Measurements from ENCODE around the gene PACSIN3.
A peak's percentile ranks its signal among the peaks of the same experiment; 100 is the strongest.

PACSIN3 gene

DNA sequence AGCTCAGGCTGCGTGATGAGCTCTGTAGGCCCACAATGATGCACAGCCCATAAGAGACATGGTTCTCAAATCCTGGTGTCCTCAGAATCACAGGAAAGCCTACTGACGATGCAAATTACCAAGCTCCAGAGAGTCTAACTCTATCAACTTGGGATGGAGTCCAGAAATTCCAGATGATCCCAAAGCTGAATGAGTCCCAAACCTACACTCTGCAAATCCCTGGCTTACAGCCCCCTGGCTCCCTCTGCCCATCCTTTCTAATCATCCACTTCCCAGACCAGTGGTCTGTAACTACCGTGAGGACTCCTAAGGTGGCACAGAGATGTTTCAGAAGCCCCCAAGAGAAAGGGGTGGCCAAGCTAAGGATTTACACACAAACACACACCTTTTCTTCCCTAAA lies 23.0 kb downstream of the PACSIN3 start:
- Mint-ChIP-seq H3K4me1 (peaks cover 5% of the 10 kb centered on the region), H3K27me3 (ENCODE audit: low read depth) (no peaks in the 10 kb centered on the region), H3K27ac (no peak overlapping the region), H3K9me3 (no peaks in the 10 kb centered on the region), H3K4me3 (no peak overlapping the region), H3K36me3 (ENCODE audit: low read depth) (peaks cover 40% of the 10 kb centered on the region)
- TF ChIP-seq, protein P1, sequence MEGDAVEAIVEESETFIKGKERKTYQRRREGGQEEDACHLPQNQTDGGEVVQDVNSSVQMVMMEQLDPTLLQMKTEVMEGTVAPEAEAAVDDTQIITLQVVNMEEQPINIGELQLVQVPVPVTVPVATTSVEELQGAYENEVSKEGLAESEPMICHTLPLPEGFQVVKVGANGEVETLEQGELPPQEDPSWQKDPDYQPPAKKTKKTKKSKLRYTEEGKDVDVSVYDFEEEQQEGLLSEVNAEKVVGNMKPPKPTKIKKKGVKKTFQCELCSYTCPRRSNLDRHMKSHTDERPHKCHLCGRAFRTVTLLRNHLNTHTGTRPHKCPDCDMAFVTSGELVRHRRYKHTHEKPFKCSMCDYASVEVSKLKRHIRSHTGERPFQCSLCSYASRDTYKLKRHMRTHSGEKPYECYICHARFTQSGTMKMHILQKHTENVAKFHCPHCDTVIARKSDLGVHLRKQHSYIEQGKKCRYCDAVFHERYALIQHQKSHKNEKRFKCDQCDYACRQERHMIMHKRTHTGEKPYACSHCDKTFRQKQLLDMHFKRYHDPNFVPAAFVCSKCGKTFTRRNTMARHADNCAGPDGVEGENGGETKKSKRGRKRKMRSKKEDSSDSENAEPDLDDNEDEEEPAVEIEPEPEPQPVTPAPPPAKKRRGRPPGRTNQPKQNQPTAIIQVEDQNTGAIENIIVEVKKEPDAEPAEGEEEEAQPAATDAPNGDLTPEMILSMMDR (IDR thresholded peaks at IDR 0.05; ENCODE audit: unreplicated experiment in 3 of 3) = no peak

GRCh38 chr11:47162426-47162825 lies 23.8 kb downstream of the PACSIN3 start:
- no peak overlapping the region for H3K27ac Mint-ChIP-seq
- H3K4me3 Mint-ChIP-seq = no peak overlapping the region
- H3K27me3 Mint-ChIP-seq (ENCODE audit: low read depth) = no peaks in the 10 kb centered on the region
- TF ChIP-seq, protein P1 (IDR thresholded peaks at IDR 0.05; ENCODE audit: unreplicated experiment in 3 of 3) = no peak
- peaks cover 5% of the 10 kb centered on the region for H3K4me1 Mint-ChIP-seq
- H3K36me3 Mint-ChIP-seq (ENCODE audit: low read depth) = peaks cover 38% of the 10 kb centered on the region
- no peaks in the 10 kb centered on the region for H3K9me3 Mint-ChIP-seq

DNA sequence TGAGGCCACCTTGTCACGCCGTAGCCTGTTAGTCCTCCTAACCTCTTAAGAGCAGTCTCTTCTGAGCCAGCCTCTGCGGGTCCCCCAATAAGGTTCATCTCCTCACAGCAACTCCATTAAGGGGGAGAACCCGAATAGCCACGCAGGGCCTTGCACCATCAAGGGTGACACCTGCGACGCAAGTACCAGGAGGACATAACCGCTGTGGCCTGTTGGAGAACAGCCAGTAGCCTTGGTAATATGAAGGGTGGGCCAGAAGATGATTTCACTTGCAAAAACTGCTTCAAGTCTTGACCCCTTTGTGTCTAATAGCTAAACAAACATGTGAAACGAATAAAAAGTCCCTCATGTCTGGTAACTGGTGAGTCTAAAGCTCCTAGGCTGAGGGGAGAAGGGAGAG lies 24.3 kb downstream of the PACSIN3 start:
- Mint-ChIP-seq H3K4me1 (peaks cover 5% of the 10 kb centered on the region), H3K27me3 (ENCODE audit: low read depth) (no peaks in the 10 kb centered on the region), H3K36me3 (ENCODE audit: low read depth) (peaks cover 33% of the 10 kb centered on the region), H3K27ac (peak overlapping the region in 1 of 3 experiments; percentile 14), H3K9me3 (no peaks in the 10 kb centered on the region), H3K4me3 (no peak overlapping the region)
- TF ChIP-seq, protein P1 (IDR thresholded peaks at IDR 0.05; ENCODE audit: unreplicated experiment in 3 of 3) = no peak

- TF ChIP-seq, protein P1 (IDR thresholded peaks at IDR 0.05; ENCODE audit: unreplicated experiment in 3 of 3) = peak; percentile 45 to 52 (median 52)
- Mint-ChIP-seq H3K27me3 (ENCODE audit: low read depth) (no peaks in the 10 kb centered on the region), H3K9me3 (no peaks in the 10 kb centered on the region), H3K36me3 (ENCODE audit: low read depth) (peaks cover 29% of the 10 kb centered on the region), H3K4me1 (peaks cover 5% of the 10 kb centered on the region), H3K27ac (no peak overlapping the region), H3K4me3 (no peak overlapping the region)
Measured at GRCh38 chr11:47161134-47161854, 24.9 kb downstream of the PACSIN3 start.

DNA sequence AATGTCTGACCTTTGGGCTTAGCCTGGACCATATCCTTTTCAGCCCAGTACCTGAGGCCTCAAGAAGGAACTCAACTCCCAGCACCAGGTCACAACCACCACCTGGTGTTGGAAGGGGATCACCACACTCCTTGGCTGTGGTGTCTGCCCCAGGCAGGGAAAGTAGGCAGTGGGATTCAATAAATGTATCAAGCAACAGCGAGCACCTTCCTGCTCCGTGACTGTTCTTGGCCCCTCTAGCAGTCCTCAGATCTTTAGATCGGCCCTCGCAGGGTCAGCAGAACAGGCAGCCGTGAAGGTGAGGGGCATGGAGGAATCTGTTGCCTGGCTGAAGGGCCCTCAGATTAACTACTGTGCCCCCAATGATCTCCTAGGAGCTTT lies 25.5 kb downstream of the PACSIN3 start:
- Mint-ChIP-seq H3K27me3 (ENCODE audit: low read depth) (no peaks in the 10 kb centered on the region), H3K4me1 (peaks cover 5% of the 10 kb centered on the region), H3K27ac (no peak overlapping the region), H3K4me3 (no peak overlapping the region), H3K9me3 (no peaks in the 10 kb centered on the region), H3K36me3 (ENCODE audit: low read depth) (peaks cover 25% of the 10 kb centered on the region)
- TF ChIP-seq, protein P1 (IDR thresholded peaks at IDR 0.05; ENCODE audit: unreplicated experiment in 3 of 3) = no peak

GRCh38 chr11:47158242-47158641 lies 28.0 kb downstream of the PACSIN3 start:
- Mint-ChIP-seq H3K36me3 (ENCODE audit: low read depth) (peaks cover 15% of the 10 kb centered on the region), H3K4me3 (no peak overlapping the region), H3K9me3 (no peaks in the 10 kb centered on the region), H3K27me3 (ENCODE audit: low read depth) (no peaks in the 10 kb centered on the region), H3K4me1 (peaks cover 24% of the 10 kb centered on the region), H3K27ac (no peak overlapping the region)
- TF ChIP-seq, protein P1 (IDR thresholded peaks at IDR 0.05; ENCODE audit: unreplicated experiment in 3 of 3) = no peak

Measured in nephron (organoid).